ENCODE data around the gene UNC13B. TPM values are rescaled to one million over a fixed set of nuclear protein-coding genes. Genes with fewer than 3 reads are reported as not detected.
"Not testable (repeated sequence)": the region's sequence is repeated elsewhere in the genome, so short reads cannot be mapped to it uniquely, and the experiment has no call there.

The UNC13B gene
- total and polyA plus RNA-seq, 2 of the 8 experiments (the other 6 are each of a cell fraction or from before 2014, with no cell fraction given) = 23.1 to 51.7 TPM

DNA sequence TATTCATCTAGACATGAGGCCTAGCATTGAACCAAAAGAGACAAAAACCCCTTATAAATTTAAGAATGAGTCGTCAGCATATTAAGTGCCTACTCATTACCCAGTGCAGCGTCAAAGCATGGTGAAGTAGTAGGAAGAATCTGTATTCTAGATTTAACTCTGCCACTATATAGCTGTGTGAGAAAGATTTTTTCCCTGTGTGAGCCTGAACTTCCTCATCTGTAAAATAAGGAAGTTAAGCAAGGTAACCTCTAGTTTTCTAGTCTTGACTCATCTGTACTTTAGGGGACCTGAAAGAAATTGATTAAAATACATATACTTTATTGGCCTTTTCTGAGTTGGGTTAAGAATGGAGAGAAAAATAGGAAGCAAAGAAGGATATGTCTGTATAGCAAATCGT lies 246.0 kb downstream of the UNC13B start (continued):
- TF ChIP-seq SIN3A (conservative IDR thresholded peaks at IDR 0.05 in 1 of 2, IDR thresholded peaks at IDR 0.05 in 1 of 2; ENCODE audit: low read depth in 1 of 2, low read length in 2 of 2) = no peak
- no peak for TF ChIP-seq NANOG (IDR thresholded peaks at IDR 0.05; ENCODE audit: insufficient read depth, low read depth, low read length, poor library complexity, severe bottlenecking)

DNA sequence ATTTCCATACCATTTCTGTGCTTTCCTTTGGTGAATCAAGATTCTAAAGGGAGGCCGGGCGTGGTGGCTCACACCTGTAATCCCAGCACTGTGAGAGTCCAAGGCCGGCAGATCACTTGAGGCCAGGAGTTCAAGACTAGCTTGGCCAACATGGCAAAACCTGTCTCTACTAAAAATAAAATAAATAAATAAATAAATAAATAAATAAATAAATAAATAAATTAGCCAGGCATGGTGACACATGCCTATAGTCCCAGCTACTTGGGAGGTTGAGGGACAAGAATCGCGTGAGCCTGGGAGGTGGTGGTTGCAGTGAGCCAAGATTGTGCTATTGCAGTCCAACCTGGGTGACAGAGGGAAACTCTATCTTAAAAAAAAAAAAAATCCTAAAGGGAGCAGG lies 247.6 kb downstream of the UNC13B start:
- H4K20me1 ChIP-seq (replicated peaks in 1 of 2; ENCODE audit: control insufficient read depth in 1 of 2, insufficient read depth in 2 of 2, low read length in 2 of 2); H3K4ac ChIP-seq (replicated peaks; ENCODE audit: insufficient read length, low read depth, low read length); H3K79me1 ChIP-seq (ENCODE audit: low read depth, low read length); FAIRE-seq; H2BK15ac ChIP-seq (ENCODE audit: low read length); H4K91ac ChIP-seq (replicated peaks; ENCODE audit: insufficient read length, low read length); H4K5ac ChIP-seq (ENCODE audit: insufficient read length, low read depth, low read length); H3K23ac ChIP-seq (ENCODE audit: insufficient read length); H2BK120ac ChIP-seq (replicated peaks; ENCODE audit: low read depth, low read length); H3K27ac ChIP-seq (ENCODE audit: low read depth, low read length); H3K36me3 ChIP-seq (ENCODE audit: control insufficient read depth in 2 of 4, insufficient read depth in 4 of 4, low read length in 3 of 4); H3K4me3 ChIP-seq (ENCODE audit: extremely low read depth in 1 of 4, insufficient read depth in 2 of 4, low read depth in 3 of 4, low read length in 4 of 4); H3K79me2 ChIP-seq (ENCODE audit: control insufficient read depth in 1 of 2, insufficient read depth in 2 of 2, low read length in 2 of 2); H3K4me1 ChIP-seq (replicated peaks in 1 of 4; ENCODE audit: control insufficient read depth in 3 of 4, insufficient read depth in 4 of 4, low read length in 3 of 4); H2BK20ac ChIP-seq (ENCODE audit: low read length); H3K18ac ChIP-seq (ENCODE audit: extremely low read depth, low read length); H2AFZ ChIP-seq (ENCODE audit: low read length); H2BK5ac ChIP-seq (ENCODE audit: low read depth, low read length); H2AK5ac ChIP-seq (ENCODE audit: low read depth, low read length); H3K4me2 ChIP-seq (ENCODE audit: insufficient read depth in 1 of 2, low read depth in 2 of 2, low read length in 2 of 2); H3K9ac ChIP-seq (replicated peaks in 1 of 4; ENCODE audit: extremely low read depth in 1 of 4, low read depth in 3 of 4, low read length in 3 of 4); H4K8ac ChIP-seq (ENCODE audit: extremely low read depth, insufficient read depth, low read length); H3K9me3 ChIP-seq (ENCODE audit: insufficient read depth in 2 of 2, low read depth in 1 of 2, low read length in 1 of 2); H2BK12ac ChIP-seq (ENCODE audit: low read depth, low read length); DNase-seq (ENCODE audit: low read depth in 1 of 2, low spot score in 2 of 2); H3K56ac ChIP-seq (replicated peaks; ENCODE audit: insufficient read length, low read depth, low read length); H3K27me3 ChIP-seq (replicated peaks in 1 of 4; ENCODE audit: control insufficient read depth in 3 of 4, extremely low read depth in 1 of 4, insufficient read depth in 3 of 4, low read length in 3 of 4); H3K14ac ChIP-seq (ENCODE audit: insufficient read length): not testable (repeated sequence)
- WGBS, 2 experiments (ENCODE audit: extremely low coverage in 1 of 2, insufficient coverage in 1 of 2, insufficient read length in 1 of 2, insufficient replicate concordance in 2 of 2, low coverage in 1 of 2, low lambda C conversion rate in 2 of 2, missing lambda C conversion rate in 1 of 2) = 85% methylated on average over 5 of the region's 5 CpGs; no CpG with 5 or more reads in 1 of the 2 experiments
- ChIA-PET POLR2A (ENCODE audit: partially characterized antibody) (interaction anchor here (0.6 kb wide), 1 partner anchor 361 kb away, joined by 3 read pairs; no protein-coding TSS in a partner anchor), CTCF (ENCODE audit: partially characterized antibody) (interaction anchor here (0.7 kb wide), 1 partner anchor 30 kb away, joined by 3 read pairs; no protein-coding TSS in a partner anchor)
- peaks cover 11% of the 10 kb centered on the region for H3K23me2 ChIP-seq (ENCODE audit: low read depth, low read length)
